ENCODE measurements around the gene TBX4. TPM values are rescaled to one million over a fixed set of nuclear protein-coding genes. Genes with fewer than 3 reads are reported as not detected.

Gene TBX4
- total and polyA plus RNA-seq, 2 experiments from 2014 or later: not detected

DNA sequence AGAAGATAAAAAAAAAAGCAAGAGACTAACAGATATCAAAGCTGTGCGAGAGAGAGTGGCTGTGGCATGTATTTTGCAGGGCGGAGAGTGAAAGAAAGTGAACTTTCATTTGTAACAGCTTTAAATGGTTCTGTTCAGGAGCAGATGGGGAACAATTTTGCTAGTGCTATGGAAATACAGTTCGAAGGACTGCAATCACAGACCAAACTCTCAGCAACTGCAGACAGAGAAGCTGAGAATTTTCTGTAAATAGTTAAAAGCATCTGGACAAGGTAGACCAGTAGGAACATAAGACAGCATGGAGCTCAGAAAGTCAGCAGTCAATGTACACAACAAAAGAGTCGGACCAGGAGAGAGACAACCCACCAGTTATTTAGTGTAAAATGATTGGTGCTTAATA lies 62.3 kb downstream of the TBX4 start:
- TF ChIP-seq STAT1 (IDR thresholded peaks at IDR 0.05; ENCODE audit: unreplicated experiment) (no peak), NANOG (IDR thresholded peaks at IDR 0.05; ENCODE audit: borderline replicate concordance) (no peak), CREB1 (CRISPR knock-in tag; IDR thresholded peaks at IDR 0.05; ENCODE audit: low read depth) (no peak), EZH2 (IDR thresholded peaks at IDR 0.05; ENCODE audit: low read depth, unreplicated experiment) (no peak), ZNF331 (CRISPR knock-in tag; IDR thresholded peaks at IDR 0.05; ENCODE audit: low read depth) (no peak), ZNF114 (CRISPR knock-in tag; IDR thresholded peaks at IDR 0.05) (no peak)
- TF ChIP-seq, protein P1, sequence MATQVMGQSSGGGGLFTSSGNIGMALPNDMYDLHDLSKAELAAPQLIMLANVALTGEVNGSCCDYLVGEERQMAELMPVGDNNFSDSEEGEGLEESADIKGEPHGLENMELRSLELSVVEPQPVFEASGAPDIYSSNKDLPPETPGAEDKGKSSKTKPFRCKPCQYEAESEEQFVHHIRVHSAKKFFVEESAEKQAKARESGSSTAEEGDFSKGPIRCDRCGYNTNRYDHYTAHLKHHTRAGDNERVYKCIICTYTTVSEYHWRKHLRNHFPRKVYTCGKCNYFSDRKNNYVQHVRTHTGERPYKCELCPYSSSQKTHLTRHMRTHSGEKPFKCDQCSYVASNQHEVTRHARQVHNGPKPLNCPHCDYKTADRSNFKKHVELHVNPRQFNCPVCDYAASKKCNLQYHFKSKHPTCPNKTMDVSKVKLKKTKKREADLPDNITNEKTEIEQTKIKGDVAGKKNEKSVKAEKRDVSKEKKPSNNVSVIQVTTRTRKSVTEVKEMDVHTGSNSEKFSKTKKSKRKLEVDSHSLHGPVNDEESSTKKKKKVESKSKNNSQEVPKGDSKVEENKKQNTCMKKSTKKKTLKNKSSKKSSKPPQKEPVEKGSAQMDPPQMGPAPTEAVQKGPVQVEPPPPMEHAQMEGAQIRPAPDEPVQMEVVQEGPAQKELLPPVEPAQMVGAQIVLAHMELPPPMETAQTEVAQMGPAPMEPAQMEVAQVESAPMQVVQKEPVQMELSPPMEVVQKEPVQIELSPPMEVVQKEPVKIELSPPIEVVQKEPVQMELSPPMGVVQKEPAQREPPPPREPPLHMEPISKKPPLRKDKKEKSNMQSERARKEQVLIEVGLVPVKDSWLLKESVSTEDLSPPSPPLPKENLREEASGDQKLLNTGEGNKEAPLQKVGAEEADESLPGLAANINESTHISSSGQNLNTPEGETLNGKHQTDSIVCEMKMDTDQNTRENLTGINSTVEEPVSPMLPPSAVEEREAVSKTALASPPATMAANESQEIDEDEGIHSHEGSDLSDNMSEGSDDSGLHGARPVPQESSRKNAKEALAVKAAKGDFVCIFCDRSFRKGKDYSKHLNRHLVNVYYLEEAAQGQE (IDR thresholded peaks at IDR 0.05; ENCODE audit: unreplicated experiment): no peak
- TF ChIP-seq, protein P2, sequence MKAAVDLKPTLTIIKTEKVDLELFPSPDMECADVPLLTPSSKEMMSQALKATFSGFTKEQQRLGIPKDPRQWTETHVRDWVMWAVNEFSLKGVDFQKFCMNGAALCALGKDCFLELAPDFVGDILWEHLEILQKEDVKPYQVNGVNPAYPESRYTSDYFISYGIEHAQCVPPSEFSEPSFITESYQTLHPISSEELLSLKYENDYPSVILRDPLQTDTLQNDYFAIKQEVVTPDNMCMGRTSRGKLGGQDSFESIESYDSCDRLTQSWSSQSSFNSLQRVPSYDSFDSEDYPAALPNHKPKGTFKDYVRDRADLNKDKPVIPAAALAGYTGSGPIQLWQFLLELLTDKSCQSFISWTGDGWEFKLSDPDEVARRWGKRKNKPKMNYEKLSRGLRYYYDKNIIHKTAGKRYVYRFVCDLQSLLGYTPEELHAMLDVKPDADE (IDR thresholded peaks at IDR 0.05): no peak
- Mint-ChIP-seq H3K27ac (no peak overlapping the region), H3K36me3 (ENCODE audit: low read depth) (no peaks in the 10 kb centered on the region), H3K4me1 (peaks cover 4% of the 10 kb centered on the region), H3K9me3 (no peaks in the 10 kb centered on the region), H3K27me3 (ENCODE audit: insufficient read depth, low read depth, poor library complexity) (peaks cover 1% of the 10 kb centered on the region), H3K4me3 (no peak overlapping the region)
- DNase-seq (ENCODE audit: low spot score): no peak
- H4K20me1 ChIP-seq (replicated peaks; ENCODE audit: insufficient read depth): no peaks in the 10 kb centered on the region
- no peaks in the 10 kb centered on the region for H3K79me2 ChIP-seq (replicated peaks; ENCODE audit: insufficient read depth)
- no peaks in the 10 kb centered on the region for H3F3A ChIP-seq (replicated peaks; ENCODE audit: low read depth)
- no peaks in the 10 kb centered on the region for H3K9me2 ChIP-seq (ENCODE audit: insufficient read depth)
- H3K4me2 ChIP-seq: no peak overlapping the region
- H3K36me3 ChIP-seq (ENCODE audit: insufficient read depth): no peaks in the 10 kb centered on the region
- no peak overlapping the region for H2AFZ ChIP-seq
- ATAC-seq: no peak
- H3K4me3 ChIP-seq: no peak overlapping the region
- H3K27me3 ChIP-seq (ENCODE audit: insufficient read depth): no peaks in the 10 kb centered on the region
- H3K27ac ChIP-seq (ENCODE audit: low read depth): no peak overlapping the region
- no peaks in the 10 kb centered on the region for H3K4me1 ChIP-seq (ENCODE audit: insufficient read depth)

DNA sequence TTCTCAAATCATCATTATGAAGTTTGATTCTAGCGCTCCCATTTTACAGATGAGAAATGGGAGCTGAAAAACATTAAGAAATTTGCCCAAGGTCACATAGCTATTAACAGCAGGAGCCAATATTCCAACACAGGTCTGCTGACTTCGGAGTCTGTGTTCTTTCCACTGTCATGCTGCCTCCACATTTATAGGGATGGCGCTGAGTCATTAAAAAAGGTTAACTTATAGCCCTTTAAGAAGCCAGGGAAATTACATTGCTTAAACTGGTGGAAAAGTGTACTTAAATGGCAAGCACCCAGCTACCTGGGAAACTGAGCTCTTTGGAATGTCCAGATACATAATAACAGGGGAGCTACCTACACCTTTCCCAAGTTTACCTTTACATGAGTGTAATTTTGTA lies 65.0 kb downstream of the TBX4 start:
- Histone ChIP-seq H3K27me3 (ENCODE audit: insufficient read depth) (no peaks in the 10 kb centered on the region), H2AFZ (no peak overlapping the region), H4K20me1 (replicated peaks; ENCODE audit: insufficient read depth) (no peaks in the 10 kb centered on the region), H3K36me3 (ENCODE audit: insufficient read depth) (no peaks in the 10 kb centered on the region), H3K27ac (ENCODE audit: low read depth) (no peak overlapping the region), H3K4me1 (ENCODE audit: insufficient read depth) (no peaks in the 10 kb centered on the region), H3K9me2 (ENCODE audit: insufficient read depth) (no peaks in the 10 kb centered on the region), H3K4me3 (no peak overlapping the region), H3K4me2 (no peak overlapping the region), H3F3A (replicated peaks; ENCODE audit: low read depth) (no peaks in the 10 kb centered on the region), H3K79me2 (replicated peaks; ENCODE audit: insufficient read depth) (no peaks in the 10 kb centered on the region)
- Mint-ChIP-seq H3K9me3 (no peaks in the 10 kb centered on the region), H3K27ac (no peak overlapping the region), H3K4me1 (no peaks in the 10 kb centered on the region), H3K36me3 (ENCODE audit: low read depth) (no peaks in the 10 kb centered on the region), H3K4me3 (no peak overlapping the region), H3K27me3 (ENCODE audit: insufficient read depth, low read depth, poor library complexity) (no peaks in the 10 kb centered on the region)
- ATAC-seq: no peak
- DNase-seq (ENCODE audit: low spot score): no peak
- TF ChIP-seq NANOG (IDR thresholded peaks at IDR 0.05; ENCODE audit: borderline replicate concordance) (no peak), JUNB (IDR thresholded peaks at IDR 0.05; ENCODE audit: unreplicated experiment) (no peak), EZH2 (IDR thresholded peaks at IDR 0.05; ENCODE audit: low read depth, unreplicated experiment) (no peak)
- TF ChIP-seq, protein P1 (IDR thresholded peaks at IDR 0.05; ENCODE audit: unreplicated experiment): no peak

Measured in GM23338 (cell line).